ENCODE measurements around the gene CHTF18. TPM values are rescaled to one million over a fixed set of nuclear protein-coding genes. Genes with fewer than 3 reads are reported as not detected.

The CHTF18 gene
- total and polyA plus RNA-seq, 10 of the 15 experiments (the other 5 are each of a cell fraction or from before 2014, with no cell fraction given): 1.6 to 87.8 (median 19.4) TPM

GRCh38 chr16:844638-845350 is 56.4 kb downstream of the CHTF18 start (continued):
- TF ChIP-seq, protein P1, sequence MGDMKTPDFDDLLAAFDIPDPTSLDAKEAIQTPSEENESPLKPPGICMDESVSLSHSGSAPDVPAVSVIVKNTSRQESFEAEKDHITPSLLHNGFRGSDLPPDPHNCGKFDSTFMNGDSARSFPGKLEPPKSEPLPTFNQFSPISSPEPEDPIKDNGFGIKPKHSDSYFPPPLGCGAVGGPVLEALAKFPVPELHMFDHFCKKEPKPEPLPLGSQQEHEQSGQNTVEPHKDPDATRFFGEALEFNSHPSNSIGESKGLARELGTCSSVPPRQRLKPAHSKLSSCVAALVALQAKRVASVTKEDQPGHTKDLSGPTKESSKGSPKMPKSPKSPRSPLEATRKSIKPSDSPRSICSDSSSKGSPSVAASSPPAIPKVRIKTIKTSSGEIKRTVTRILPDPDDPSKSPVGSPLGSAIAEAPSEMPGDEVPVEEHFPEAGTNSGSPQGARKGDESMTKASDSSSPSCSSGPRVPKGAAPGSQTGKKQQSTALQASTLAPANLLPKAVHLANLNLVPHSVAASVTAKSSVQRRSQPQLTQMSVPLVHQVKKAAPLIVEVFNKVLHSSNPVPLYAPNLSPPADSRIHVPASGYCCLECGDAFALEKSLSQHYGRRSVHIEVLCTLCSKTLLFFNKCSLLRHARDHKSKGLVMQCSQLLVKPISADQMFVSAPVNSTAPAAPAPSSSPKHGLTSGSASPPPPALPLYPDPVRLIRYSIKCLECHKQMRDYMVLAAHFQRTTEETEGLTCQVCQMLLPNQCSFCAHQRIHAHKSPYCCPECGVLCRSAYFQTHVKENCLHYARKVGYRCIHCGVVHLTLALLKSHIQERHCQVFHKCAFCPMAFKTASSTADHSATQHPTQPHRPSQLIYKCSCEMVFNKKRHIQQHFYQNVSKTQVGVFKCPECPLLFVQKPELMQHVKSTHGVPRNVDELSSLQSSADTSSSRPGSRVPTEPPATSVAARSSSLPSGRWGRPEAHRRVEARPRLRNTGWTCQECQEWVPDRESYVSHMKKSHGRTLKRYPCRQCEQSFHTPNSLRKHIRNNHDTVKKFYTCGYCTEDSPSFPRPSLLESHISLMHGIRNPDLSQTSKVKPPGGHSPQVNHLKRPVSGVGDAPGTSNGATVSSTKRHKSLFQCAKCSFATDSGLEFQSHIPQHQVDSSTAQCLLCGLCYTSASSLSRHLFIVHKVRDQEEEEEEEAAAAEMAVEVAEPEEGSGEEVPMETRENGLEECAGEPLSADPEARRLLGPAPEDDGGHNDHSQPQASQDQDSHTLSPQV (IDR thresholded peaks at IDR 0.05): no peak
- TF ChIP-seq TCF7 (IDR thresholded peaks at IDR 0.05; ENCODE audit: borderline replicate concordance) (no peak), CHD2 (IDR thresholded peaks at IDR 0.05; ENCODE audit: borderline replicate concordance, low read depth, low read length) (no peak), LARP7 (IDR thresholded peaks at IDR 0.05) (no peak), NFYA (IDR thresholded peaks at IDR 0.05; ENCODE audit: borderline replicate concordance, low read depth, low read length) (no peak), SRF (IDR thresholded peaks at IDR 0.05; ENCODE audit: low read depth in 2 of 2, low read length in 2 of 2) (no peak), ETV6 (conservative IDR thresholded peaks at IDR 0.05 in 1 of 2, IDR thresholded peaks at IDR 0.05 in 1 of 2; ENCODE audit: borderline replicate concordance in 1 of 2, low read depth in 1 of 2) (no peak), MYC (IDR thresholded peaks at IDR 0.05; ENCODE audit: insufficient read depth, insufficient read length, insufficient replicate concordance, low read length, severe bottlenecking) (no peak)
- TF ChIP-seq, protein P2, sequence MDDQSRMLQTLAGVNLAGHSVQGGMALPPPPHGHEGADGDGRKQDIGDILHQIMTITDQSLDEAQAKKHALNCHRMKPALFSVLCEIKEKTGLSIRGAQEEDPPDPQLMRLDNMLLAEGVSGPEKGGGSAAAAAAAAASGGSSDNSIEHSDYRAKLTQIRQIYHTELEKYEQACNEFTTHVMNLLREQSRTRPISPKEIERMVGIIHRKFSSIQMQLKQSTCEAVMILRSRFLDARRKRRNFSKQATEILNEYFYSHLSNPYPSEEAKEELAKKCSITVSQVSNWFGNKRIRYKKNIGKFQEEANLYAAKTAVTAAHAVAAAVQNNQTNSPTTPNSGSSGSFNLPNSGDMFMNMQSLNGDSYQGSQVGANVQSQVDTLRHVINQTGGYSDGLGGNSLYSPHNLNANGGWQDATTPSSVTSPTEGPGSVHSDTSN (IDR thresholded peaks at IDR 0.05; ENCODE audit: insufficient replicate concordance, low read depth, low read length): no peak
- TF ChIP-seq, protein P3, sequence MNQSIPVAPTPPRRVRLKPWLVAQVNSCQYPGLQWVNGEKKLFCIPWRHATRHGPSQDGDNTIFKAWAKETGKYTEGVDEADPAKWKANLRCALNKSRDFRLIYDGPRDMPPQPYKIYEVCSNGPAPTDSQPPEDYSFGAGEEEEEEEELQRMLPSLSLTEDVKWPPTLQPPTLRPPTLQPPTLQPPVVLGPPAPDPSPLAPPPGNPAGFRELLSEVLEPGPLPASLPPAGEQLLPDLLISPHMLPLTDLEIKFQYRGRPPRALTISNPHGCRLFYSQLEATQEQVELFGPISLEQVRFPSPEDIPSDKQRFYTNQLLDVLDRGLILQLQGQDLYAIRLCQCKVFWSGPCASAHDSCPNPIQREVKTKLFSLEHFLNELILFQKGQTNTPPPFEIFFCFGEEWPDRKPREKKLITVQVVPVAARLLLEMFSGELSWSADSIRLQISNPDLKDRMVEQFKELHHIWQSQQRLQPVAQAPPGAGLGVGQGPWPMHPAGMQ (IDR thresholded peaks at IDR 0.05; ENCODE audit: borderline replicate concordance): no peak
- TF ChIP-seq, protein P4, sequence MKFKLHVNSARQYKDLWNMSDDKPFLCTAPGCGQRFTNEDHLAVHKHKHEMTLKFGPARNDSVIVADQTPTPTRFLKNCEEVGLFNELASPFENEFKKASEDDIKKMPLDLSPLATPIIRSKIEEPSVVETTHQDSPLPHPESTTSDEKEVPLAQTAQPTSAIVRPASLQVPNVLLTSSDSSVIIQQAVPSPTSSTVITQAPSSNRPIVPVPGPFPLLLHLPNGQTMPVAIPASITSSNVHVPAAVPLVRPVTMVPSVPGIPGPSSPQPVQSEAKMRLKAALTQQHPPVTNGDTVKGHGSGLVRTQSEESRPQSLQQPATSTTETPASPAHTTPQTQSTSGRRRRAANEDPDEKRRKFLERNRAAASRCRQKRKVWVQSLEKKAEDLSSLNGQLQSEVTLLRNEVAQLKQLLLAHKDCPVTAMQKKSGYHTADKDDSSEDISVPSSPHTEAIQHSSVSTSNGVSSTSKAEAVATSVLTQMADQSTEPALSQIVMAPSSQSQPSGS (IDR thresholded peaks at IDR 0.05; ENCODE audit: low read length): no peak

All from GM12878 (cell line).